GOT3 (cell line): ENCODE data around the gene PDCD7.
"Not testable (repeated sequence)": the region's sequence is repeated elsewhere in the genome, so short reads cannot be mapped to it uniquely, and the experiment has no call there.

ENCODE experiments used
- DNase-seq: peaks from one replicate; lab custom pipeline; 2025; ENCODE audit warnings: mixed read lengths; lab: John Stamatoyannopoulos, UW

The PDCD7 gene

GRCh38 chr15:65074946-65075345 is 58.7 kb downstream of the PDCD7 start:
- not testable (repeated sequence) for DNase-seq

GRCh38 chr15:65072617-65073016 is 61.0 kb downstream of the PDCD7 start:
- no peak for DNase-seq

GRCh38 chr15:65072027-65072426 is 61.6 kb downstream of the PDCD7 start:
- DNase-seq, result no peak

GRCh38 chr15:65071381-65071811 is 62.2 kb downstream of the PDCD7 start:
- no peak for DNase-seq

GRCh38 chr15:65069779-65070546 is 63.6 kb downstream of the PDCD7 start:
- no peak for DNase-seq

- DNase-seq, result peak; percentile 46
These were observed 64.4 kb downstream of the PDCD7 start for GRCh38 chr15:65069179-65069578.

GRCh38 chr15:65068403-65068788 is 65.2 kb downstream of the PDCD7 start:
- DNase-seq, result no peak

GRCh38 chr15:65067645-65068402 is 65.8 kb downstream of the PDCD7 start, which contains the start of gene RASL12:
RASL12 (minus strand) TSS chr15:65067991; CDS start chr15:65067835, 156 bp downstream.
- DNase-seq, result no peak
